ENCODE data around the gene NFIB.

DNA sequence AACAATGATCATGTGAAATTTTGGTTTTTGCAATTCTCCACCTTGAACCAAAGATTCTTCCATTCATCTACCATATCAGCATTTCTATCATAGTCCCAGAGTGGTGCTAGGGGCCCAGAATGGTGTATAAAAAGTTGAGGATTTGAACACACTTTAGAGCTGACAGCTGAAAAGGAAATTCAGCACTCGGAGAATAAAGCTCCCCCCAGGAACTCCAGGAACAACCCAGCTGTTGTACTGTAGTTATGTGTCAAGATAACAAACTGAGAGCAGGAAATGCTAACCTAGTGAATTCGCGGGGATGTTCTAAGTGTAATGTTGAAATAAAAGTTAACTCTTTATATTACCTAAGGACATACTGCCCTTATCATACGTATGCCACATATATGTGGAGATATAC lies 216.7 kb downstream of the NFIB start:
- TF ChIP-seq EZH2phosphoT487 (IDR thresholded peaks at IDR 0.05) = no peak
- TF ChIP-seq, protein P1, sequence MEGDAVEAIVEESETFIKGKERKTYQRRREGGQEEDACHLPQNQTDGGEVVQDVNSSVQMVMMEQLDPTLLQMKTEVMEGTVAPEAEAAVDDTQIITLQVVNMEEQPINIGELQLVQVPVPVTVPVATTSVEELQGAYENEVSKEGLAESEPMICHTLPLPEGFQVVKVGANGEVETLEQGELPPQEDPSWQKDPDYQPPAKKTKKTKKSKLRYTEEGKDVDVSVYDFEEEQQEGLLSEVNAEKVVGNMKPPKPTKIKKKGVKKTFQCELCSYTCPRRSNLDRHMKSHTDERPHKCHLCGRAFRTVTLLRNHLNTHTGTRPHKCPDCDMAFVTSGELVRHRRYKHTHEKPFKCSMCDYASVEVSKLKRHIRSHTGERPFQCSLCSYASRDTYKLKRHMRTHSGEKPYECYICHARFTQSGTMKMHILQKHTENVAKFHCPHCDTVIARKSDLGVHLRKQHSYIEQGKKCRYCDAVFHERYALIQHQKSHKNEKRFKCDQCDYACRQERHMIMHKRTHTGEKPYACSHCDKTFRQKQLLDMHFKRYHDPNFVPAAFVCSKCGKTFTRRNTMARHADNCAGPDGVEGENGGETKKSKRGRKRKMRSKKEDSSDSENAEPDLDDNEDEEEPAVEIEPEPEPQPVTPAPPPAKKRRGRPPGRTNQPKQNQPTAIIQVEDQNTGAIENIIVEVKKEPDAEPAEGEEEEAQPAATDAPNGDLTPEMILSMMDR (IDR thresholded peaks at IDR 0.05) = no peak
